Large intestine (tissue), 3 donors: Measurements from ENCODE around the gene TMEM132E. TPM values are rescaled to one million over a fixed set of nuclear protein-coding genes. Genes with fewer than 3 reads are reported as not detected.

Source experiments
- DNase-seq, 2 donors: peaks; one replicate each; pipeline versions ENCODE4 v3.0.0 to v3.0.0-alpha.2; 2013
- H3K27ac ChIP-seq: one replicate; pipeline ENCODE4 v1.5.1; 2013; ENCODE audit warnings: low read length
- H3K27me3 ChIP-seq: 2 replicates; pipeline ENCODE4 v1.6.1; 2013; ENCODE audit warnings: low read length; ENCODE audit not compliant: control insufficient read depth, insufficient read depth
- H3K36me3 ChIP-seq: 2 replicates; pipeline ENCODE4 v1.6.1; 2013; ENCODE audit warnings: low read length; ENCODE audit not compliant: control insufficient read depth, insufficient read depth
- H3K4me1 ChIP-seq: one replicate; pipeline ENCODE4 v1.6.1; 2013; ENCODE audit warnings: low read length; ENCODE audit not compliant: control insufficient read depth, insufficient read depth
- H3K4me3 ChIP-seq: one replicate; pipeline ENCODE4 v1.5.1; 2013; ENCODE audit warnings: low read length
- H3K9me3 ChIP-seq: one replicate; pipeline ENCODE4 v1.6.1; 2013; ENCODE audit warnings: mild to moderate bottlenecking, low read depth, low read length, moderate library complexity; ENCODE audit not compliant: control insufficient read depth
- WGBS: methylation state at CpG from one replicate; pipeline ENCODE4 v1.1.5; 2013; ENCODE audit warnings: low lambda C conversion rate; ENCODE audit not compliant: insufficient coverage; 5-methylcytosine and 5-hydroxymethylcytosine counted together
- polyA plus RNA-seq: library from polyadenylated mRNA; unstranded; fragments of 120-200 nt; gene quantifications from one replicate; pipeline ENCODE4 v1.2.1, GENCODE V29; 2013

Gene TMEM132E
- polyA plus RNA-seq, 1 donor, result 0.61 TPM

- peaks cover 20% of the 10 kb centered on the region for H3K4me1 ChIP-seq
- no CpG with 5 or more reads among the region's 3 CpGs for WGBS
- H3K9me3 ChIP-seq, result no peaks in the 10 kb centered on the region
- H3K36me3 ChIP-seq, result no peaks in the 10 kb centered on the region
- peak in 1 of 2 donors; percentile 24 for DNase-seq
- no peak overlapping the region for H3K4me3 ChIP-seq
- H3K27me3 ChIP-seq, result no peaks in the 10 kb centered on the region
- no peak overlapping the region for H3K27ac ChIP-seq
Observed at GRCh38 chr17:34647511-34647910, 68.1 kb downstream of the TMEM132E start.

- Histone ChIP-seq H3K27me3 (no peaks in the 10 kb centered on the region), H3K27ac (no peak overlapping the region), H3K4me1 (peaks cover 21% of the 10 kb centered on the region), H3K4me3 (no peak overlapping the region), H3K36me3 (no peaks in the 10 kb centered on the region), H3K9me3 (no peaks in the 10 kb centered on the region)
- WGBS, result no CpG with 5 or more reads among the region's 5 CpGs
- peak; percentile 57 to 81 for DNase-seq
Observed at GRCh38 chr17:34650051-34650750, 70.8 kb downstream of the TMEM132E start.

- no peaks in the 10 kb centered on the region for H3K9me3 ChIP-seq
Observed at GRCh38 chr17:34651402-34651811, 72.0 kb downstream of the TMEM132E start.

GRCh38 chr17:34652021-34652555, 72.7 kb downstream of the TMEM132E start:
- no peak overlapping the region for H3K4me3 ChIP-seq
- no peaks in the 10 kb centered on the region for H3K9me3 ChIP-seq
- no peak overlapping the region for H3K27ac ChIP-seq
- DNase-seq, result peak in 1 of 2 donors; percentile 77
- WGBS, result no CpG with 5 or more reads among the region's 8 CpGs
- no peaks in the 10 kb centered on the region for H3K36me3 ChIP-seq
- no peaks in the 10 kb centered on the region for H3K27me3 ChIP-seq
- H3K4me1 ChIP-seq, result peaks cover 21% of the 10 kb centered on the region

More at GRCh38 chr17:34651402-34651811, 72.0 kb downstream of the TMEM132E start:
- Histone ChIP-seq H3K4me3 (no peak overlapping the region), H3K36me3 (no peaks in the 10 kb centered on the region), H3K27me3 (no peaks in the 10 kb centered on the region), H3K4me1 (peaks cover 21% of the 10 kb centered on the region), H3K27ac (no peak overlapping the region)
- WGBS, result no CpG with 5 or more reads among the region's 13 CpGs
- DNase-seq, result peak in 1 of 2 donors; percentile 33

GRCh38 chr17:34653511-34653910, 74.1 kb downstream of the TMEM132E start:
- WGBS, result no CpG with 5 or more reads among the region's 11 CpGs
- H3K27me3 ChIP-seq, result no peaks in the 10 kb centered on the region

GRCh38 chr17:34654276-34654880, 75.0 kb downstream of the TMEM132E start:
- peaks cover 21% of the 10 kb centered on the region for H3K4me1 ChIP-seq
- H3K9me3 ChIP-seq, result no peaks in the 10 kb centered on the region

More at GRCh38 chr17:34653511-34653910, 74.1 kb downstream of the TMEM132E start:
- Histone ChIP-seq H3K4me3 (no peak overlapping the region), H3K36me3 (no peaks in the 10 kb centered on the region), H3K9me3 (no peaks in the 10 kb centered on the region), H3K4me1 (peaks cover 21% of the 10 kb centered on the region), H3K27ac (no peak overlapping the region)
- no peak for DNase-seq

GRCh38 chr17:34654881-34655276, 75.5 kb downstream of the TMEM132E start:
- no peaks in the 10 kb centered on the region for H3K36me3 ChIP-seq
- no peak overlapping the region for H3K27ac ChIP-seq
- no peak for DNase-seq
- no peak overlapping the region for H3K4me3 ChIP-seq
- peaks cover 17% of the 10 kb centered on the region for H3K4me1 ChIP-seq
- WGBS, result no CpG with 5 or more reads among the region's 3 CpGs
- H3K27me3 ChIP-seq, result peaks cover 3% of the 10 kb centered on the region
- H3K9me3 ChIP-seq, result no peaks in the 10 kb centered on the region

More at GRCh38 chr17:34654276-34654880, 75.0 kb downstream of the TMEM132E start:
- Histone ChIP-seq H3K4me3 (no peak overlapping the region), H3K27me3 (no peaks in the 10 kb centered on the region), H3K36me3 (no peaks in the 10 kb centered on the region), H3K27ac (no peak overlapping the region)
- DNase-seq, result no peak
- 60% methylated on average over 1 of the region's 4 CpGs for WGBS

- Histone ChIP-seq H3K4me1 (peaks cover 8% of the 10 kb centered on the region), H3K9me3 (no peaks in the 10 kb centered on the region), H3K27me3 (peaks cover 6% of the 10 kb centered on the region), H3K4me3 (no peak overlapping the region), H3K27ac (no peak overlapping the region), H3K36me3 (no peaks in the 10 kb centered on the region)
- DNase-seq, result no peak
- WGBS, result 100% methylated on average over 1 of the region's 4 CpGs
Observed at GRCh38 chr17:34656801-34657200, 77.4 kb downstream of the TMEM132E start.

GRCh38 chr17:34658811-34659560, 79.6 kb downstream of the TMEM132E start:
- DNase-seq, result peak; percentile 56 to 81
- Histone ChIP-seq H3K36me3 (no peaks in the 10 kb centered on the region), H3K4me3 (no peak overlapping the region), H3K4me1 (no peaks in the 10 kb centered on the region), H3K9me3 (no peaks in the 10 kb centered on the region), H3K27me3 (peaks cover 6% of the 10 kb centered on the region), H3K27ac (no peak overlapping the region)
- WGBS, result 80% methylated on average over 1 of the region's 10 CpGs

GRCh38 chr17:34663714-34664113, 84.3 kb downstream of the TMEM132E start:
- no peaks in the 10 kb centered on the region for H3K36me3 ChIP-seq
- peak in 1 of 2 donors; percentile 35 for DNase-seq
- no peak overlapping the region for H3K27ac ChIP-seq
- peaks cover 36% of the 10 kb centered on the region for H3K27me3 ChIP-seq
- no peaks in the 10 kb centered on the region for H3K9me3 ChIP-seq
- H3K4me3 ChIP-seq, result no peak overlapping the region
- H3K4me1 ChIP-seq, result no peaks in the 10 kb centered on the region
- no CpG with 5 or more reads among the region's 3 CpGs for WGBS
